ENCODE results near the gene SLC23A3.

Gene SLC23A3

DNA sequence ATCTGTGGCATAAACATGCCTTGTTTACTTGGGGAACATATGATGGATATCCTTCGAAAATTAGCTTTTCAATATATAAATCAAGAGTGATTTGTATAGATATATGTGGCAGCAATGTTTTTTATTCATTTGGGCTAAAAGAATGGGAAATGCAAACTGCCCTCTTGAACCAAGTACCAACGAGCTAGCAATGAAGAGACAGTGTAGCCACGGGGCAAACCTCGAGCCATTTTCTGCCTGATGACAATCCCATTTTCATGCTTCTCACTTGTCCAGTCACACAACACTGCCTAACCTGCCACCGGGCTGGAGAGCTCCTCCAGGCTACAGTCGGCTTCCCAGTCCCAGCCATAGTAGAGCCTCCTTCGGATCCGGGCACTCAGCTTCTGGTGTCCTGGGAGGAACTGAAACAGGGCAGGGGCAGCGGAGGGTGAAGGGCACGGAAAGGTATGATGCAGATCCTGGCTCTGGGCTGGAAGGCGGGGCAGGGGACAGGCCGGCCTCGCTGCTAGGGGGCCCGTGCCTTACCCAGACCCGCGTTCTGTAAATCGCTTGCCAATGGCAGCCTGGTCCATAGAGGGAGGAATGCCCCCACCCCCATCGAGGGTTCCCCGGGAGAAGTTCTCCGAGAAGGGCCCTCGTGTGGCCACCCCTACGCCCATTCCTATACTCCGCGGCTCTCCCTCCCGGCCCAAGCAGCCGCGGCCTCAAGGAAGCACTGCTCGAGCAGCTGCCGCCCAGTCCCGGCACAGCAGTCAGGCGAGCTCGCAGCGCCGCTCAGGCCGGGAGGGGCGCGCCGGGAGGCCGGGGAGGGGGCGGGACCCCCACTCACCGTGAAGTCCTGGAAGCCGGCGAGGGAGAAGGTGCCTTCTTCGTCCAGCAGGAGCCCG, 6.3 kb upstream of the SLC23A3 start:
- peak in 3 of 6 experiments; percentile 28 to 61 (median 33) for DNase-seq

GRCh38 chr2:219175486-219175885, 5.7 kb upstream of the SLC23A3 start:
- DNase-seq = no peak

GRCh38 chr2:219174801-219175200, 5.0 kb upstream of the SLC23A3 start:
- DNase-seq = no peak

DNA sequence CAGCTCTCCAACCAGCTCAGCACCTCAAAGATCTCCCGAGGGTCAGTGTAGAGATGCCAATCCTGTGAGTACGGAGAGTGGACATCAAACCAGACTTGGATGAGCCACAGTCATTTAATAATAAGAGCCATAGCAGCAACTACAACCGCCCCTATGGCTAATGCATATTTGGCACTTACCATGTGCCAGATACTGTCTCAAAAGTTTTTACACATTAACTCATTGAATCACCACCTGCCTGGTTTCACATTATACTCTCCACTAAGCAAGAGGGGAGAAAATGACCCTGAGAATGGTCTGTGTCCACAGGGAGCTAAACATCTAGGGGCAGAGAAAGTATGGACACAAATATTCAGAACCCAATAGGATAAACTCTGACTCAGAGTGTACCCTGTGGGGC, 4.3 kb upstream of the SLC23A3 start:
- DNase-seq = no peak

DNA sequence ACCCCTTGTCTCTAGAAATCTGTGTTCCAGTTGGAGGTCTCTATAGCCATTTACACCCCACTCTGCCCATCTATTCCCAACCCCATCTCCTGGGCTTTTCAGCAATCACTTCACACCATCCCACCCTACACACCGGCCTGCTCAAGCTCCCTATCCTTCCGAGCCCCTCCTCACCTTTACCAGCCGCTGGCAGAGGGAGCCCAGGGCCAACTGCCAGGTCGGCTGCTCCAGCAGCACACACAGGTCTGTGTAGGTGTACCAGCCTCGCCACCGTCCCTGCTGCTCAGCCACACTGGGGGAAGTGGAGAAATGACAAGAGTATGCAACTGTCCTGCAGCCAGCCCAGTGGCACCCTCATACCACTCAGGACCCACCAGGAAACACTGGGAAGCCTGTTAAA, 3.3 kb upstream of the SLC23A3 start:
- no peak for DNase-seq

DNA sequence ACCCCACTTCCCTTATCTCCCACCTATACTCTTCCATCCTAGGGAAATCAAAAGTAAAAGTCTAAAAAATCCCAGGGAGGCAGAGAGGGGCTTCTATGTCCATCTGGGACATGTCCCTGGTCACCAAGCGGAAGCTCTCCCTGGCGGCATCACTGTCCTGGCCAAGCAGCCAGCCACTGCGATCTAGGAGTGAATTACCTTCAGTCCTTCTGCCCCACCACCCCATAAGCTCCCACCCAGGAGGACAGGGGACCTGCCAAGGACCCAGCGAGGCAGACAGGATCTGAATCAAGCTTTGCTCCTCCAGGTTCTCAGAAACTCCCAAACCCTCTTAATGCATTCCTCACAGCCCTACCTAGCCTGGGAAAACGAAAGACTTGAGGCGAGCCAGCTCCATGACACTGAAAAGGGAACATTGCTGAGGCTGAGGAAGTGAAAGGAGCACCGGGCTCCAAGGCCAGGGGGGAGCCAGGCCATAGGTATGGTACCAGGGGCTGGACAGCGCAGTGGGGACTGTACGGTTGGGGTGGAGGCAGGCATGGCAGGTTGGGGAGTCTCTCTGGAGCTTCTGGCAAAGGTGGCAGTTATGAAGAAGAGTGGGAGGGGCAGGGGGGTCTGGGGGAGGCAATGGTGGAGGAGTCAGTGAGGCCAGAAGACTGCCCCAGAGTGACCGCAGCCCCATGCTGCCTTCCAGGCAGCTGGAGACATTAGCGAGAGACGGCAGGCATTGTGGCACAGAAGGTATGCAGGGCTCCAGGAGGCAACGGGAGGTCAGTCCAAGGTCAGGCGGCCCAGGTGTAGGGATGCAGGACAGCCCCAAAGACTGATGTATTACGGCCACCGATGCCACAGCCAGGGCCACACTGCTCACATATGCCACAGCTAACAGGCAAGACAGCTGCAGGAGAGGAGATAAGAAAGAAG, 2.7 kb upstream of the SLC23A3 start:
- DNase-seq = no peak

- peak in 2 of 6 experiments; percentile 43 to 59 for DNase-seq
These were observed 1.4 kb upstream of the SLC23A3 start for GRCh38 chr2:219171231-219171651.

DNA sequence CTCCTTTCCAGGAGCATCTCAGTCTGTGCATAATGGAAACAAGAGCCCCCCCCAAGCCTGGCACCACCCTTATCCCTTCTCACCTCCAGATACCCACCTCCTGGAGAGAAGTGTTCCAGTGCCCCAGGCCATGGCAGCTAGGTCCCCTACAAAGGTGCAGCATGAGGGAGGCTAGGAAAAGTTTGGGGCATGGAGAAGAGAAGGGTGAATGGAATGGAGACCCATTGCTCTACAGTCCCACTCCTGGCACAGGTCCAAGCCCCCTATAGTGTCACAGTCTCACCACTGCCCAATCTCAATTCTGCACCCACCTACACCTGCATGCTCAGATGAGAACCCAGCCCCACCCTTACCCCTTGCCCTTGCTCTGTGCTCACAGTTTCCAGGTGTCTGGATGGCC, 897 bp downstream of the SLC23A3 start:
- DNase-seq = no peak

- DNase-seq = no peak
These were observed 1.3 kb downstream of the SLC23A3 start for GRCh38 chr2:219168526-219168925.

DNA sequence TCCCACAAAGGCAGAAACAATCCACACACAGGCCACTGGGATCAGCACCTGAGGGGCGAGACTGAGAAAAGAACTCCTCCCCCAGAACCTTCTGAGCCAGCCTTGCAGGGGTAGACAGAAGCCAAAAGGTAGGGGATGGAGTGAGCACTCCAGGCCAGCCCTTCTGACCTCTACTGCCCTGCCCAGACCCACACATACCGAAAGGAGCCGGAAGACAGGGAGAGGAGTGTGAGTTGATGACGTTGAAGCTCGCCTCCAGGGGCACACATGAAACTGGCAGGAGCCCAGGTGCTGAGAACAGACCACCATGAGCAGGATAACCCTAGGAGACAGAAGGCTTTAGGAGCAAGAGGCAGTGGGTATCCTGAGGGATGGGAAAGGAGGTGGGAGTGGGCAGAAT, 1.8 kb downstream of the SLC23A3 start:
- no peak for DNase-seq

DNA sequence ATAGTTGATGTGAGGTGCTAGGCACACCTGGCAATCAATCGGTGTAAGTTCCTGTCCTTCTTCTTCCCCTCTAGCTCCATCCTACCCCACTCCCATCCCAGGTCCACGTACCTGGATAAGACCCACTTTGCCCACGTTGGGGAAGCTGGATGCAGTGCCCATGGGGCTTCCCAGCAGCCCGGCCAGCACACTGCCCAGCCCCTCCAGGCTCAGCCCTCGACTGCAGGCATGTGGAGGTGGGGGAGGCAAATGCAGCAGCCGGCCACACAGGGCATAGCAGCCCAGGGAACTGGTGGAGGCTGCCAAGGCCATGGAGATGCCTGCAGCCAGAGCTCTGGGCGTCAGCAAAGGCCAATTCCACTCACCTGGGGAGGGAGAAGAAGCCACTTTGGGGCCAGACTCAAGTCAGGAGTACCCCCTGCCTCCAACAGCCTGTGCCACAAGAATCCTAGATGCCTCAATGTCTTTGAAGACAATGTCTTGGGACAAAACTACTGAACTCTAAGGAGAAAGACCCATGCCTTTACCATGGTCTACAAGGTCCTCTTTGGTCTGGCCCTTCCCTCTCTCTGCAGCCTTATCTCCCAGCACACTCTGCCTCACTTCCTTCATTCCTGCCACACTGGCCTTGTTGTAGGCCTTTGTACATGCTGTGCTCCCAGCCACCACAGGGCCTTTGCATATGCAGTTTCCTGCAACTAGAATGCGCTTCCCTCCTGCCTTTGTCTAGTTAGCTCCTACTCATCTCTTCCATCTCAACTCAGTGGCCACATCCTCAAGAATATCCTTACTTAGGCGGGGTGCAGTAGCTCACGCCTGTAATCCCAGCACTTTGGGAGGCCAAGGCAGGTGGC, 4.5 kb downstream of the SLC23A3 start:
- DNase-seq = no peak

DNA sequence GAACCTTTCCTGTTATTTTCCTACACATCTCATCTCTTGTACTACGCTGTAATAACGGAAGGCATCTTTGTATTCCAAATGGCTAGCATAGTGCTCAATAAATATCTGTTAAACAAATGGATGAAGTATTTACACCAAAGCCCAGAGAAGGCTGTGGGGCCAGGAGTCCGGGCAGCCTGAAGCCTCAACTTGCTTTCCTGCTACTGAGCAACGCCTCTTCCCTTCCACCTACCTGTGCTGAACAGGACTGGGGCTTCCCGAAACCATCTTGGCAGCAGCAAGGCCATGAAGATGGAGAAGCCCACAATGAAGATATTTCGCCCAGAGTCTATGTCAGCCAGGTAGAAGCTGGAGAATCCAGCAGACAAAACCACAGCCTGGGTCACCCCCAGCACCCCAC, 6.7 kb downstream of the SLC23A3 start:
- DNase-seq = no peak

DNA sequence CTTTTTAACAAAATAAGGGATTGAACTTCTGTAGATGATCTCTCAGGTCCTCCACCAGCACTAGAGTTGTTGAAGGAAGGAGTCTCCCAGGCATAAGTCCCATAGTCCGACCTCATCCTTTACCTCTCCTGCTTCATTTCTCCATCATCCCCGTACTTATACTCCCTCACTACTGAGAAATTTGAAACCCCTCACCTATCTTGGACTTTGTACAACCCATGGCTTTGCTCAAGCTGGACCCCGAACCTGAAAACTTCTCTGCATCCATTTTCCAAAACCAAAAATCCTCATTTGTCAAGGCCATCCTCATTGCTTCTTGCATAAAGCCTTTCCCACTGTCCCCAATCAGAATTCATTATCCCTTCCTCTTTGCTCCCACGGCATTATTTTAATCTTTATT, 8.7 kb downstream of the SLC23A3 start:
- no peak for DNase-seq

- DNase-seq = peak; percentile 84 to 99 (median 94)
These were observed 9.4 kb downstream of the SLC23A3 start, which contains the start of gene NHEJ1 for GRCh38 chr2:219160186-219161017. TSS of gene NHEJ1 (minus strand) at chr2:219160815. CDS start at chr2:219158362, 2,453 bp downstream.

GRCh38 chr2:219159771-219160185, 10.1 kb downstream of the SLC23A3 start:
- no peak for DNase-seq

DNA sequence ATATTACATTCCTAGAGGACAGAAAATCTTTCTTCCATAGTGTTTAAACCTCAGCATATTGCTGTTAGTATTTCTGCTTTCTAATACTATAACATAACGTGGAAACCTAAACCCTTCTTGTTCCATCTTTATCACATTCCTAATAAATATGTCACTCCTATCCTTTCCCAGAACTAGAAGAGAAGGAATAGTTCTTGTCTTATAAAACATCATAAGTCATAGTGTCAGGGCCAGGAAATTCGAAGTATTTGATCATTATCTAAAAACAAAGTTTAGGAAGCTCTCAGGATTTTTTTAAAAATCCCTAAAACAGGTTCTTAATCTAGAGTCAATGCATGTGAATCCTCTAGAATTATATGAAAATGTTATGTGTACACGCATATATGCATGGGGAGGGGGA, 11.2 kb downstream of the SLC23A3 start:
- DNase-seq = no peak

GRCh38 chr2:219158025-219158424, 11.8 kb downstream of the SLC23A3 start:
- DNase-seq = no peak

- no peak for DNase-seq
These were observed 12.4 kb downstream of the SLC23A3 start for GRCh38 chr2:219157396-219157795.

DNA sequence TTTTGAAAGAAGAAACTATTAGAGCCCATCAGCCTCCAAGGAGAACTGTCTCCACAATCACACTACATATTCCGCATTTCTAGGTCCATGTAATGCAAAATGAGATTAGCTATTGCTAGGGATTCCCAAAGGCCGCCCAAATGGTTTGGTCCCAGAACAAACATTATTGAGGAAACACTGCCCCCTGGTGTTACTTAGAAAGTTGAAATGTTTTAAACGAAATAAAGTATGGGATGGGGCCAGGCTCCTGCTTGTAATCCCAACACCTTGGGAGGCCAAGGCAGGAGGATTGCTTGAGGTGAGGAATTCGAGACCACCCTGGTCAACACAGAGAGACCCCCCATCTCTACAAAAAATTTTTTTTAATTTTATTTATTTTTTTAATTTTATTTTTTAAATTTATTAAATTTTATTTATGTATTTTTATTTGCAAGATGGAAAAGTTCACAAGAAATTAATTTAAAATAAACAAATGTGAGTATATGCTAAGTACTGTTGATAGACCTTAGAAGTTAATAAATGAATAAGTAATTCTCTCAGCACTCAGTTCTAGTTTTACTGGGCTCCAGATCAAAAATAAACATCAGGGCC, 14.7 kb downstream of the SLC23A3 start:
- peak in 3 of 6 experiments; percentile 32 to 67 (median 57) for DNase-seq

- DNase-seq = no peak
These were observed 20.2 kb downstream of the SLC23A3 start for GRCh38 chr2:219149667-219150066.

DNA sequence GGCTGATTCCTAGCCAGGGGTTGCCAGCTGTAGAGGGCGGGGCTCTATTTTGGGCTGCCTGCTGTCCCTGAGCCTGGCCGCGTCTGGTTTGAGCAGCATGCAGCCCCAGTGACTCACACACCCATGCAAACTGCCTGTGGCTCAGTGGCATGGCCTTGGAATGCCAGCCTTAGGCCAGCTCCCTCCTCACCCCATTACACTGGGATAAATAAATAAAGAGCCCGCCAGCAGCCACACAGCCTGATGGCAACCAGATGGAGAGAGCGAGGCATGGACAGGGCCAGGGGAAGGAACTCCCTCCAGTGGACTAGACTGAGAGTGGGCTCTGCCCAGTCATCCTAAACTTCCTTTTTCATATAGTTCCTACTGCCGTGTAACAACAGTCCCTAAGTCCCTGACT, 27.5 kb downstream of the SLC23A3 start:
- DNase-seq = no peak

All from stimulated activated naive CD4-positive, alpha-beta T cell (primary cell).